Gastrocnemius medialis (tissue), 4 donors: Measurements from ENCODE around the gene MOXD1.

Experiments used
- POLR2A ChIP-seq, 2 donors: fragments of 450-650 bp; IDR thresholded peaks; one replicate each; pipeline ENCODE4 v1.6.1; 2017; ENCODE audit warnings: antibody characterized with exemption in 2 of 2, mild to moderate bottlenecking in 2 of 2, moderate library complexity in 2 of 2
- TF ChIP-seq, protein P1 (sequence below), 5 experiments: fragments of 450-650 bp in 3 of 5; fragments of 200-600 bp in 2 of 5; sonication (generic) in 2 of 5; IDR thresholded peaks in 4 of 5; conservative IDR thresholded peaks in 1 of 5; 1 replicate in 4 of 5; 2 replicates in 1 of 5; pipeline ENCODE4 v1.5.1; 2016 to 2019; ENCODE audit warnings: antibody characterized with exemption in 5 of 5, mild to moderate bottlenecking in 3 of 5, moderate library complexity in 3 of 5

DNA sequence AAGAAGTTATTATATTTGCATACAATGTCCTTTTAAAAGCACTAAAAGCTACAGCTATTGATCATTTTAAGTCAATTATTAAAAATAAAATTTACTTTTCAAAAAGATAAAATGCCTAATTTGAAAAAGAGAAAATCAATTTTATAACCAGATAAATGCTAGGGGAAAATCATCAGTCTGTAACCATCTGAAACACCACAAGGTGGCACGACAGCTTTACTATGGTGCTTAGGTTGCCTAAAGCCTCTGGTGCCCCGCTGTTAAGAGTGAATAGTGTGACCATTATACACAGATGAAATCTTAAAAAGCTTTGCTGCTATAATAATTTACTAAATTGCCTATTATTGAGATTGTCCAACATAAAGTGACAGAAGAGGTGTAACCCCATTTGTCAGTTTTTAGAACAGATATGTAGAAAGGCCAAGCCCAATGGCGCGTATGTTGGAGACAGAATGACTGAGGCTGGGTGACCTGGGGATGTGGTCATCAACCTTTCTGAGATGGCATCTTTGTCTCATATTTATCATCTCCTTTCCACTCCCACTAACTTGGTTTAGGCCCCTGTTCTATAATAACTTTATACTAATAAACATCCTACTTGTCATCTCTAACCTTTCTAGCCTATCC lies 100.8 kb downstream of the MOXD1 start:
- TF ChIP-seq, protein P1, sequence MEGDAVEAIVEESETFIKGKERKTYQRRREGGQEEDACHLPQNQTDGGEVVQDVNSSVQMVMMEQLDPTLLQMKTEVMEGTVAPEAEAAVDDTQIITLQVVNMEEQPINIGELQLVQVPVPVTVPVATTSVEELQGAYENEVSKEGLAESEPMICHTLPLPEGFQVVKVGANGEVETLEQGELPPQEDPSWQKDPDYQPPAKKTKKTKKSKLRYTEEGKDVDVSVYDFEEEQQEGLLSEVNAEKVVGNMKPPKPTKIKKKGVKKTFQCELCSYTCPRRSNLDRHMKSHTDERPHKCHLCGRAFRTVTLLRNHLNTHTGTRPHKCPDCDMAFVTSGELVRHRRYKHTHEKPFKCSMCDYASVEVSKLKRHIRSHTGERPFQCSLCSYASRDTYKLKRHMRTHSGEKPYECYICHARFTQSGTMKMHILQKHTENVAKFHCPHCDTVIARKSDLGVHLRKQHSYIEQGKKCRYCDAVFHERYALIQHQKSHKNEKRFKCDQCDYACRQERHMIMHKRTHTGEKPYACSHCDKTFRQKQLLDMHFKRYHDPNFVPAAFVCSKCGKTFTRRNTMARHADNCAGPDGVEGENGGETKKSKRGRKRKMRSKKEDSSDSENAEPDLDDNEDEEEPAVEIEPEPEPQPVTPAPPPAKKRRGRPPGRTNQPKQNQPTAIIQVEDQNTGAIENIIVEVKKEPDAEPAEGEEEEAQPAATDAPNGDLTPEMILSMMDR (IDR thresholded peaks at IDR 0.05 in 4 of 5, conservative IDR thresholded peaks at IDR 0.05 in 1 of 5), result peak in 2 of 5 experiments; percentile 21 to 23
- no peak for TF ChIP-seq POLR2A (IDR thresholded peaks at IDR 0.05)
